A673 (cell line): Measurements from ENCODE around the gene DUSP1. TPM values are rescaled to one million over a fixed set of nuclear protein-coding genes. Genes with fewer than 3 reads are reported as not detected.

Source experiments
- BruUV-seq: library from RNA; stranded (reverse); fragments of 400-500 nt; replicated peaks from 2 replicates; lab custom pipeline; 2021; lab: Mats Ljungman, UMichigan
- CTCF ChIA-PET: fragments of 300-600 bp; sonication (Branson Sonifier 250); formaldehyde crosslinking; loops from one replicate; lab custom pipeline; 2022; ENCODE audit warnings: antibody characterized with exemption; lab: Charles Lee
- POLR2A ChIA-PET: fragments of 300-600 bp; sonication (Branson Sonifier 250); formaldehyde crosslinking; loops from one replicate; lab custom pipeline; 2022; ENCODE audit warnings: antibody characterized with exemption; ENCODE audit not compliant: low non-redundant PET; lab: Charles Lee
- DNase-seq: peaks from one replicate; pipeline ENCODE4 v3.0.0-alpha.2; 2015; ENCODE audit warnings: low spot score
- H3K27ac ChIP-seq: fragments of 200-600 bp; sonication (generic); 2 replicates; pipeline ENCODE4 v1.5.1; 2016; ENCODE audit warnings: mixed run types, low read depth, mild to moderate bottlenecking, mixed read lengths, antibody characterized with exemption, low read length; ENCODE audit not compliant: poor library complexity, severe bottlenecking
- H3K27me3 ChIP-seq: fragments of 200-600 bp; sonication (generic); replicated peaks from 2 replicates; pipeline ENCODE4 v1.6.1; 2017; ENCODE audit warnings: mixed run types, low read depth, mild to moderate bottlenecking, mixed read lengths, antibody characterized with exemption, low read length; ENCODE audit not compliant: insufficient read depth, poor library complexity
- H3K36me3 ChIP-seq: fragments of 200-600 bp; sonication (generic); 2 replicates; pipeline ENCODE4 v1.6.1; 2016; ENCODE audit warnings: mixed run types, mild to moderate bottlenecking, mixed read lengths, antibody characterized with exemption, low read length; ENCODE audit not compliant: insufficient read depth, poor library complexity, severe bottlenecking
- H3K4me1 ChIP-seq: fragments of 200-600 bp; sonication (generic); 2 replicates; pipeline ENCODE4 v1.6.1; 2017; ENCODE audit warnings: mixed run types, mild to moderate bottlenecking, mixed read lengths, antibody characterized with exemption, low read length; ENCODE audit not compliant: insufficient read depth, poor library complexity, severe bottlenecking
- H3K4me3 ChIP-seq: fragments of 200-600 bp; sonication (generic); 2 replicates; pipeline ENCODE4 v1.5.1; 2016; ENCODE audit warnings: low read depth, mixed run types, mild to moderate bottlenecking, mixed read lengths, low read length; ENCODE audit not compliant: poor library complexity, severe bottlenecking
- H3K9me3 ChIP-seq: fragments of 200-600 bp; sonication (generic); 2 replicates; pipeline ENCODE4 v1.6.1; 2016; ENCODE audit warnings: mixed run types, low read depth, mild to moderate bottlenecking, mixed read lengths, antibody characterized with exemption, low read length; ENCODE audit not compliant: poor library complexity, severe bottlenecking
- CTCF ChIP-seq: fragments of 300-800, 200-600 bp; sonication (generic); conservative IDR thresholded peaks from 2 replicates; pipeline ENCODE4 v1.5.1; 2017; ENCODE audit warnings: low read depth, mild to moderate bottlenecking, antibody characterized with exemption, low read length, moderate library complexity, mixed read lengths
- EZH2 ChIP-seq: fragments of 200-600 bp; sonication (generic); IDR thresholded peaks from 2 replicates; pipeline ENCODE4 v1.6.1; 2017; ENCODE audit warnings: borderline replicate concordance, low read depth, mild to moderate bottlenecking, mixed read lengths, antibody characterized with exemption, low read length; ENCODE audit not compliant: poor library complexity, severe bottlenecking
- intact Hi-C: fragments of 100-400 bp; cut with micrococcal nuclease; formaldehyde crosslinking; loops from one replicate; pipeline ENCODE4 v1.10.0; 2022; ENCODE audit not compliant: unreplicated experiment
- total RNA-seq: library from RNA; stranded (reverse); gene quantifications from 2 replicates; pipeline ENCODE4 v1.2.3, GENCODE V29; 2021

DUSP1 gene
- total RNA-seq, 1 experiment from 2014 or later = 13.1 TPM

GRCh38 chr5:172782169-172783039, 11.4 kb upstream of the DUSP1 start:
- H3K4me1 ChIP-seq = no peaks in the 10 kb centered on the region
- intact Hi-C loops = no loop called here
- H3K4me3 ChIP-seq = no peak overlapping the region
- POLR2A ChIA-PET = no interaction called here
- H3K36me3 ChIP-seq = no peaks in the 10 kb centered on the region
- CTCF ChIA-PET = no interaction called here
- H3K27me3 ChIP-seq = no peaks in the 10 kb centered on the region
- BruUV-seq = no TSS peak
- no peak for DNase-seq
- H3K9me3 ChIP-seq = no peaks in the 10 kb centered on the region
- no peak overlapping the region for H3K27ac ChIP-seq
- TF ChIP-seq CTCF = no peak
- TF ChIP-seq EZH2 = no peak

GRCh38 chr5:172779691-172780341, 8.8 kb upstream of the DUSP1 start:
- Histone ChIP-seq H3K27me3 (no peaks in the 10 kb centered on the region), H3K4me1 (no peaks in the 10 kb centered on the region), H3K4me3 (no peak overlapping the region), H3K36me3 (no peaks in the 10 kb centered on the region), H3K27ac (no peak overlapping the region), H3K9me3 (no peaks in the 10 kb centered on the region)
- intact Hi-C loops = no loop called here
- no peak for DNase-seq
- BruUV-seq = no TSS peak
- ChIA-PET POLR2A (no interaction called here), CTCF (no interaction called here)
- TF ChIP-seq EZH2 (no peak), CTCF (no peak)

GRCh38 chr5:172777881-172778814, 7.2 kb upstream of the DUSP1 start:
- no peak for DNase-seq
- CTCF ChIA-PET = no interaction called here
- BruUV-seq = no TSS peak
- intact Hi-C loops = no loop called here
- no peaks in the 10 kb centered on the region for H3K4me1 ChIP-seq
- POLR2A ChIA-PET = no interaction called here
- no peaks in the 10 kb centered on the region for H3K9me3 ChIP-seq
- no peak for TF ChIP-seq EZH2
- H3K4me3 ChIP-seq = no peak overlapping the region
- H3K27me3 ChIP-seq = no peaks in the 10 kb centered on the region
- H3K36me3 ChIP-seq = no peaks in the 10 kb centered on the region
- no peak overlapping the region for H3K27ac ChIP-seq
